H9 (cell line): ENCODE data around the gene STXBP6. TPM values are rescaled to one million over a fixed set of nuclear protein-coding genes. Genes with fewer than 3 reads are reported as not detected.

Source experiments
- DNase-seq: peaks from one replicate; pipeline ENCODE4 v3.0.0-alpha.2; 2017
- H2AFZ ChIP-seq: one replicate; pipeline ENCODE4 v1.6.1; 2013; ENCODE audit warnings: mild to moderate bottlenecking, low read length, control low read depth, moderate library complexity
- H2AK5ac ChIP-seq: 2 replicates; pipeline ENCODE4 v1.6.1; 2013; ENCODE audit warnings: low read length, control low read depth, mixed read lengths; ENCODE audit not compliant: insufficient read length
- H2BK120ac ChIP-seq: one replicate; pipeline ENCODE4 v1.6.1; 2013; ENCODE audit warnings: low read depth, mild to moderate bottlenecking, low read length, control low read depth, inconsistent platforms; ENCODE audit not compliant: poor library complexity, severe bottlenecking
- H2BK12ac ChIP-seq: 2 replicates; pipeline ENCODE4 v1.6.1; 2013; ENCODE audit warnings: low read length, control low read depth, mixed read lengths, low read depth; ENCODE audit not compliant: insufficient read length
- H2BK15ac ChIP-seq: 2 replicates; pipeline ENCODE4 v1.6.1; 2013; ENCODE audit warnings: low read depth, low read length, control low read depth
- H2BK20ac ChIP-seq: one replicate; pipeline ENCODE4 v1.6.1; 2013; ENCODE audit warnings: low read depth, mild to moderate bottlenecking, low read length, control low read depth, inconsistent platforms; ENCODE audit not compliant: poor library complexity, severe bottlenecking
- H2BK5ac ChIP-seq: 2 replicates; pipeline ENCODE4 v1.6.1; 2013; ENCODE audit warnings: low read length, control low read depth, mixed read lengths; ENCODE audit not compliant: insufficient read length
- H3K14ac ChIP-seq: 2 replicates; pipeline ENCODE4 v1.6.1; 2013; ENCODE audit warnings: low read length, control low read depth; ENCODE audit not compliant: insufficient read depth
- H3K18ac ChIP-seq: 2 replicates; pipeline ENCODE4 v1.6.1; 2013; ENCODE audit warnings: low read depth, mild to moderate bottlenecking, mixed read lengths, low read length, control low read depth; ENCODE audit not compliant: insufficient read length
- H3K23ac ChIP-seq: 2 replicates; pipeline ENCODE4 v1.6.1; 2013; ENCODE audit warnings: low read length, control low read depth, mixed read lengths, low read depth; ENCODE audit not compliant: insufficient read length
- H3K23me2 ChIP-seq: 2 replicates; pipeline ENCODE4 v1.6.1; 2013; ENCODE audit warnings: low read depth, mild to moderate bottlenecking, mixed read lengths, low read length, control low read depth; ENCODE audit not compliant: insufficient read length, poor library complexity, severe bottlenecking
- H3K27ac ChIP-seq: 2 replicates; pipeline ENCODE4 v1.5.1; 2013; ENCODE audit warnings: low read length, control low read depth, mixed read lengths, low read depth; ENCODE audit not compliant: insufficient read length
- H3K27me3 ChIP-seq: 2 replicates; pipeline ENCODE4 v1.6.1; 2013; ENCODE audit warnings: low read length, control low read depth, inconsistent platforms; ENCODE audit not compliant: insufficient read depth
- H3K4ac ChIP-seq: 2 replicates; pipeline ENCODE4 v1.6.1; 2013; ENCODE audit warnings: low read depth, mild to moderate bottlenecking, control low read depth, inconsistent platforms, low read length, moderate library complexity
- H3K4me1 ChIP-seq: 2 replicates; pipeline ENCODE4 v1.6.1; 2013; ENCODE audit warnings: low read length, control low read depth, inconsistent platforms; ENCODE audit not compliant: insufficient read depth
- H3K4me2 ChIP-seq: 2 replicates; pipeline ENCODE4 v1.6.1; 2013; ENCODE audit warnings: low read length, control low read depth, mixed read lengths; ENCODE audit not compliant: insufficient read length, insufficient read depth
- H3K56ac ChIP-seq: 2 replicates; pipeline ENCODE4 v1.6.1; 2013; ENCODE audit warnings: low read depth, mild to moderate bottlenecking, mixed read lengths, low read length, control low read depth; ENCODE audit not compliant: insufficient read length
- H3K79me1 ChIP-seq: 2 replicates; pipeline ENCODE4 v1.6.1; 2013; ENCODE audit warnings: low read depth, mild to moderate bottlenecking, moderate library complexity, low read length, control low read depth, inconsistent platforms; ENCODE audit not compliant: insufficient read depth, poor library complexity, severe bottlenecking
- H3K79me2 ChIP-seq: 2 replicates; pipeline ENCODE4 v1.6.1; 2013; ENCODE audit warnings: low read length, control low read depth, inconsistent platforms; ENCODE audit not compliant: insufficient read depth
- H3K9ac ChIP-seq: 2 replicates; pipeline ENCODE4 v1.6.1; 2013; ENCODE audit warnings: low read length, control low read depth, mixed read lengths; ENCODE audit not compliant: insufficient read length; ENCODE audit errors: extremely low read depth
- H3K9me3 ChIP-seq: one replicate; pipeline ENCODE4 v1.6.1; 2013; ENCODE audit warnings: low read depth, low read length, inconsistent platforms; ENCODE audit not compliant: control insufficient read depth
- H3T11ph ChIP-seq: one replicate; pipeline ENCODE4 v1.6.1; 2013; ENCODE audit warnings: mild to moderate bottlenecking, low read length, control low read depth, inconsistent platforms
- H4K20me1 ChIP-seq: one replicate; pipeline ENCODE4 v1.6.1; 2013; ENCODE audit not compliant: control insufficient read depth, insufficient read length, insufficient read depth
- H4K5ac ChIP-seq: 2 replicates; pipeline ENCODE4 v1.6.1; 2013; ENCODE audit warnings: low read depth, mild to moderate bottlenecking, mixed read lengths, low read length, control low read depth; ENCODE audit not compliant: insufficient read length
- H4K8ac ChIP-seq: replicated peaks from 2 replicates; pipeline ENCODE4 v1.6.1; 2013; ENCODE audit warnings: low read length, control low read depth, mixed read lengths, low read depth; ENCODE audit not compliant: insufficient read length
- H4K91ac ChIP-seq: 2 replicates; pipeline ENCODE4 v1.6.1; 2013; ENCODE audit warnings: low read depth, mild to moderate bottlenecking, moderate library complexity, mixed read lengths, low read length, control low read depth; ENCODE audit not compliant: insufficient read length
- H3K27ac Mint-ChIP-seq, 3 experiments: 2 replicates in 2 of 3; 3 replicates in 1 of 3; pipeline ENCODE4 v1.8.0; 2020 to 2021; ENCODE audit warnings: mixed read lengths in 3 of 3, mild to moderate bottlenecking in 1 of 3, moderate library complexity in 1 of 3
- H3K27me3 Mint-ChIP-seq: 2 replicates; pipeline ENCODE4 v1.8.0; 2021; ENCODE audit warnings: low read depth, mild to moderate bottlenecking, moderate library complexity, mixed read lengths
- H3K36me3 Mint-ChIP-seq, 3 experiments: 2 replicates in 2 of 3; 3 replicates in 1 of 3; pipeline ENCODE4 v1.8.0; 2020 to 2021; ENCODE audit warnings: low read depth in 3 of 3, mixed read lengths in 3 of 3; ENCODE audit not compliant: insufficient read depth in 1 of 3
- H3K4me1 Mint-ChIP-seq, 2 experiments: 2 replicates each; pipeline ENCODE4 v1.8.0; 2020; ENCODE audit warnings: mixed read lengths in 2 of 2
- H3K4me3 Mint-ChIP-seq, 2 experiments: 2 replicates in 1 of 2; 3 replicates in 1 of 2; pipeline ENCODE4 v1.8.0; 2020 to 2021; ENCODE audit warnings: mild to moderate bottlenecking in 2 of 2, mixed read lengths in 2 of 2, moderate library complexity in 1 of 2
- H3K9me3 Mint-ChIP-seq, 2 experiments: 2 replicates in 1 of 2; 3 replicates in 1 of 2; pipeline ENCODE4 v1.8.0; 2020; ENCODE audit warnings: mild to moderate bottlenecking in 2 of 2, mixed read lengths in 2 of 2, moderate library complexity in 1 of 2
- CTCF ChIP-seq: fragments of 200-600 bp; sonication (generic); conservative IDR thresholded peaks from 3 replicates; pipeline ENCODE4 v1.8.0; 2021; ENCODE audit warnings: antibody characterized with exemption, mild to moderate bottlenecking
- WGBS: extraction: QIAGEN DNeasy Blood & Tissue Kit; methylation state at CpG from one replicate; pipeline ENCODE4 v1.1.7; 2013; ENCODE audit warnings: missing lambda C conversion rate, low lambda C conversion rate, mixed read lengths; ENCODE audit not compliant: insufficient read length; ENCODE audit errors: extremely low coverage; 5-methylcytosine and 5-hydroxymethylcytosine counted together
- total RNA-seq: library from RNA; stranded (reverse); gene quantifications from 2 replicates; pipeline ENCODE4 v1.2.1, GENCODE V29; 2021

The STXBP6 gene
- total RNA-seq, 1 experiment from 2014 or later: 3.6 TPM

- H3K23me2 ChIP-seq: peaks cover 3% of the 10 kb centered on the region
- H3T11ph ChIP-seq: no peak overlapping the region
- H3K79me2 ChIP-seq: no peaks in the 10 kb centered on the region
- H3K4me3 Mint-ChIP-seq: no peak overlapping the region
- no peaks in the 10 kb centered on the region for H3K79me1 ChIP-seq
- H3K4me2 ChIP-seq: no peak overlapping the region
- no peak overlapping the region for H4K5ac ChIP-seq
- H4K8ac ChIP-seq: no peak overlapping the region
- H3K27ac ChIP-seq: no peak overlapping the region
- H2AK5ac ChIP-seq: no peak overlapping the region
- no peak overlapping the region for H3K18ac ChIP-seq
- no peak overlapping the region for H3K23ac ChIP-seq
- peaks cover 33 to 42% of the 10 kb centered on the region in 2 experiments for H3K4me1 Mint-ChIP-seq
- TF ChIP-seq CTCF: no peak
- no peak for DNase-seq
- no peaks in the 10 kb centered on the region for H3K9me3 ChIP-seq
- H3K4me1 ChIP-seq: peaks cover 5% of the 10 kb centered on the region
- H3K27me3 Mint-ChIP-seq: peaks cover 27% of the 10 kb centered on the region
- H3K27me3 ChIP-seq: peaks cover 8% of the 10 kb centered on the region
- no CpG with 5 or more reads among the region's 5 CpGs for WGBS
- no peak overlapping the region for H2AFZ ChIP-seq
- H2BK12ac ChIP-seq: no peak overlapping the region
- no peak overlapping the region for H4K91ac ChIP-seq
- no peak overlapping the region for H2BK15ac ChIP-seq
- no peak overlapping the region for H2BK5ac ChIP-seq
- H3K56ac ChIP-seq: no peak overlapping the region
- H3K27ac Mint-ChIP-seq: no peak overlapping the region
- H2BK20ac ChIP-seq: no peak overlapping the region
- H3K14ac ChIP-seq: no peak overlapping the region
- H3K4ac ChIP-seq: no peak overlapping the region
- H3K36me3 Mint-ChIP-seq: peaks cover 0 to 2% (median 0%) of the 10 kb centered on the region in 3 experiments; a peak in 1 of 7 replicates
- no peaks in the 10 kb centered on the region for H4K20me1 ChIP-seq
- H3K9ac ChIP-seq: no peak overlapping the region
- no peak overlapping the region for H2BK120ac ChIP-seq
- H3K9me3 Mint-ChIP-seq: no peaks in the 10 kb centered on the region
Measured at GRCh38 chr14:25055005-25055404, 5.1 kb upstream of the STXBP6 start.
